ENCODE measurements around the gene MYL6B.

The MYL6B gene

DNA sequence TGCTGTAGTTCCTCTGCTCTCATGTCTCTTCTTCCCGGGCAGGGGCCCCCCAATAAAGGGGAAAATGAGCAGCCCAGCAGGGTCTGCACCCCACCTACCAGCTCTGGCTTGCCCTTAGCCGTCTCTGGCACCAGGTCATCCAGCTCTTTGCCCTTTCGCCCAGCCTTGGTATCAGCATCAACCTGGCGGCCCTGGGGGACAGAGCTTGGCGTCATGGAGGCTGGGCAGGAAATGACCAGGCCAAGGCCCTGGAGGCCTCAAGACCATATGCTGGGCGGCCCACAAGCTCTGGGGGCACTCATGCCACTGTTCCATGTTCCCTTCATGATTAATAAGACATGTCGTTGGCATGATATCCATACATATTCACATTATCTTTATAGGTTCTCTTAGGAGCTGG lies 20.5 kb downstream of the MYL6B start:
- H3K4me3 ChIP-seq (ENCODE audit: low read depth in 1 of 2, low read length in 1 of 2) = no peak overlapping the region
- TF ChIP-seq, protein P1, sequence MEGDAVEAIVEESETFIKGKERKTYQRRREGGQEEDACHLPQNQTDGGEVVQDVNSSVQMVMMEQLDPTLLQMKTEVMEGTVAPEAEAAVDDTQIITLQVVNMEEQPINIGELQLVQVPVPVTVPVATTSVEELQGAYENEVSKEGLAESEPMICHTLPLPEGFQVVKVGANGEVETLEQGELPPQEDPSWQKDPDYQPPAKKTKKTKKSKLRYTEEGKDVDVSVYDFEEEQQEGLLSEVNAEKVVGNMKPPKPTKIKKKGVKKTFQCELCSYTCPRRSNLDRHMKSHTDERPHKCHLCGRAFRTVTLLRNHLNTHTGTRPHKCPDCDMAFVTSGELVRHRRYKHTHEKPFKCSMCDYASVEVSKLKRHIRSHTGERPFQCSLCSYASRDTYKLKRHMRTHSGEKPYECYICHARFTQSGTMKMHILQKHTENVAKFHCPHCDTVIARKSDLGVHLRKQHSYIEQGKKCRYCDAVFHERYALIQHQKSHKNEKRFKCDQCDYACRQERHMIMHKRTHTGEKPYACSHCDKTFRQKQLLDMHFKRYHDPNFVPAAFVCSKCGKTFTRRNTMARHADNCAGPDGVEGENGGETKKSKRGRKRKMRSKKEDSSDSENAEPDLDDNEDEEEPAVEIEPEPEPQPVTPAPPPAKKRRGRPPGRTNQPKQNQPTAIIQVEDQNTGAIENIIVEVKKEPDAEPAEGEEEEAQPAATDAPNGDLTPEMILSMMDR (IDR thresholded peaks at IDR 0.05) = no peak
- H3K9me3 ChIP-seq = no peaks in the 10 kb centered on the region
- H3K4me1 ChIP-seq (ENCODE audit: control insufficient read depth in 1 of 2, insufficient read depth in 1 of 2, low read depth in 1 of 2, low read length in 1 of 2) = no peaks in the 10 kb centered on the region
- H3K27me3 ChIP-seq = no peaks in the 10 kb centered on the region
- peaks cover 99% of the 10 kb centered on the region for H3K36me3 ChIP-seq
- H3K27ac ChIP-seq = no peak overlapping the region

DNA sequence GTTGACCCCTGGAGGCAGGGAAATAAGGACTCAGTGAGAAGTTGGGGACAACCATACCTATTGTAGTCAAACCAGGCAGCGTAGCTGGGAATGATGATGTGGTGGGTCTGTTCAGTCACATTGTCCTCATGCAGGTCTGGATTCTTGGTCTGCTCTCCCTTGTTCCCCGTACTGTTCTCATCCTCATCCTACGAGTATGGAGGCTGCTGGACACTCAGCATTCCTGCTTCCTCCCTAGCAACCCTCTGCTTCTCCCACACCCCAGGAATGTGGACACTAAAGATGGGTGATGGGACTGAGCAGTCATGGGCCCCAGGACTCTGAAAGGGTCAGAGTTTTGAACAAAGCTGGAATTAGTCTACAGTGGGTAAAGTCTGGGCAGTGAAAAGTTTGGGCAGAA lies 26.0 kb downstream of the MYL6B start:
- Histone ChIP-seq H3K36me3 (peaks cover 97% of the 10 kb centered on the region), H3K4me3 (ENCODE audit: low read depth in 1 of 2, low read length in 1 of 2) (no peak overlapping the region), H3K9me3 (no peaks in the 10 kb centered on the region), H3K27me3 (no peaks in the 10 kb centered on the region), H3K4me1 (ENCODE audit: control insufficient read depth in 1 of 2, insufficient read depth in 1 of 2, low read depth in 1 of 2, low read length in 1 of 2) (no peaks in the 10 kb centered on the region), H3K27ac (no peak overlapping the region)
- TF ChIP-seq, protein P1 (IDR thresholded peaks at IDR 0.05) = no peak

DNA sequence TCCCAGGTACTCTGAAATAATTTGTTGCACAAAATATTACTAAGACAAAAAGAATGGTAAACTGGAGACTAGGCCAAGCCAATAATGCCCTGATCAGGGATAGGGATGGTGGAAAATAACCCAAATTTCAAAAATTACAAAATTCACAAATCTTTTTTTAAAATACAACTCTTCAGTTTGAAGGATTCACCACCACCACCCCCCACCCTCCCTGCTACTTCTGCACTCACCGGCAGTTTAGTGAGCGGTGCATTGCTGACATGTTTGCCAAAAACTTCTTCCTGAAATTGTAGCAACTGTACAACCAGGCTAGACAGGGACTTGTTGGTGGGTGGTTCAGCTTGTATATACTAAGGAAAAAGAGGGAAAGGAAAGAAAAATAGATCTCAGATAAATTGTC lies 34.6 kb downstream of the MYL6B start:
- Histone ChIP-seq H3K4me1 (ENCODE audit: control insufficient read depth in 1 of 2, insufficient read depth in 1 of 2, low read depth in 1 of 2, low read length in 1 of 2) (peaks cover 34 to 36% of the 10 kb centered on the region in 2 experiments), H3K9me3 (no peaks in the 10 kb centered on the region), H3K27me3 (no peaks in the 10 kb centered on the region), H3K36me3 (peaks cover 45% of the 10 kb centered on the region), H3K27ac (peak overlapping the region; percentile 76), H3K4me3 (ENCODE audit: low read depth in 1 of 2, low read length in 1 of 2) (no peak overlapping the region)
- TF ChIP-seq, protein P1 (IDR thresholded peaks at IDR 0.05) = no peak

DNA sequence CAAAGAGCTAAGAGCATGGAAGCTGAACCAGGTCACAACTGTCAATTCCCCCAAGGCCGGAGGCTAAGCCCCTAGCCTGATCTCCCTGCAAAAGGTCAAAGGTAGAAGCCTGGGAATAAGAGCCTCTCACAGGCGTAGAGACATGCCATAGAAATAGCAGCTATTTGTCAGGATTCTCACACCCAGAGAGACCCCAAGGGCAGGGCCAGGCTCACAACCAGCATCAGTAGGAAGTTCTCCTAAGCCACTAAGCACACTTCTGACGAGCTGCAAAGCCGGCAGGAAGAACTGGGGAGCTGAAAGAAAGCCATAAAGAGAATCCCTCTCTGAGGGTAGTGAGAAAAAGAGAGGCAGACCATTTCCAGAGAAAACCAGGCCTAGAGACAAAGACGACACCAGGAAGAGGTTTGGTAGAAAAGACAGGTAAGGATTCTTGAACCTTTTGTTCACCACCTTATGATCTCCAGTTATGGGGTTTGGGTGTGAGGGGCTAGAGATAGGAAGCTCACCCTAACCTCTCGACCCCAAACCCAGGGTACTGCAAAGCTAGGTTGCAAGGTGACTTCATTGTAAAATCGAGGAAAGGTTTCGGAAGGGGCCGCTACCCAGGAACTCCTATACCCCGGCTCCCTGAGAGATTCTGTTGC lies 35.9 kb downstream of the MYL6B start:
- peak overlapping the region; percentile 67 to 74 for H3K4me3 ChIP-seq (ENCODE audit: low read depth in 1 of 2, low read length in 1 of 2)

DNA sequence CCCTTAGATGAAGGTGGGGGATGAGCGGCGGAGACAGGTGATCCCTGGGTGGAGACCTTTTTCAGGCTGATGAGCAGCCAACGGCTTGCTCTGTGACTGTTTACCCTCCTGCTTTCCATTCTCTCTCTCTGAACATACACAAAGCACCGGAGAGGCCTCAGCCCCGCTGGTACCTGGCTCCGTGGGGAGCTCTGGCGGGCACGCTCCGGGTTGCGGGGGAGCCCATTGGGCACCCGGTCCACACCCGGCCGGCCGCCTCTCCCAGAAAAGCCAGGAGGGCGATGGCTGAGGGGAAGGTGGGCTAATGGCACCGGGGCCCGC lies 36.4 kb downstream of the MYL6B start:
- H3K27me3 ChIP-seq = no peaks in the 10 kb centered on the region
- peaks cover 31% of the 10 kb centered on the region for H3K36me3 ChIP-seq
- TF ChIP-seq, protein P1 (IDR thresholded peaks at IDR 0.05) = no peak
- H3K9me3 ChIP-seq = no peaks in the 10 kb centered on the region
- H3K4me1 ChIP-seq (ENCODE audit: control insufficient read depth in 1 of 2, insufficient read depth in 1 of 2, low read depth in 1 of 2, low read length in 1 of 2) = peaks cover 34 to 36% of the 10 kb centered on the region in 2 experiments
- H3K27ac ChIP-seq = peak overlapping the region; percentile 76
- peak overlapping the region; percentile 67 to 74 for H3K4me3 ChIP-seq (ENCODE audit: low read depth in 1 of 2, low read length in 1 of 2)

More for the DNA sequence above, 35.9 kb downstream of the MYL6B start:
- peaks cover 34 to 36% of the 10 kb centered on the region in 2 experiments for H3K4me1 ChIP-seq (ENCODE audit: control insufficient read depth in 1 of 2, insufficient read depth in 1 of 2, low read depth in 1 of 2, low read length in 1 of 2)
- H3K27me3 ChIP-seq = no peaks in the 10 kb centered on the region
- peak overlapping the region; percentile 76 for H3K27ac ChIP-seq
- TF ChIP-seq, protein P1 (IDR thresholded peaks at IDR 0.05) = no peak
- H3K9me3 ChIP-seq = no peaks in the 10 kb centered on the region
- peaks cover 35% of the 10 kb centered on the region for H3K36me3 ChIP-seq

Data from neutrophil (primary cell).